BE2C (cell line): ENCODE data around the gene TRAF7.

Experiments
- DNase-seq: peaks from one replicate; pipeline ENCODE4 v3.0.0-alpha.2; 2020
- H3K27me3 ChIP-seq: fragments of 250-450 bp; sonication (Bioruptor Pico); 2 replicates; pipeline ENCODE4 v1.5.1; 2020; ENCODE audit warnings: mild to moderate bottlenecking
- H3K36me3 ChIP-seq: fragments of 250-450 bp; sonication (Bioruptor Pico); 2 replicates; pipeline ENCODE4 v1.5.1; 2020; ENCODE audit warnings: mild to moderate bottlenecking
- H3K4me1 ChIP-seq: fragments of 250-450 bp; sonication (Bioruptor Pico); 2 replicates; pipeline ENCODE4 v1.5.1; 2020
- H3K4me3 ChIP-seq: 2 replicates; pipeline ENCODE4 v1.5.1; 2011; ENCODE audit warnings: low read depth, low read length
- H3K9me3 ChIP-seq: fragments of 250-450 bp; sonication (Bioruptor Pico); 2 replicates; pipeline ENCODE4 v1.5.1; 2020
- CTCF ChIP-seq: IDR thresholded peaks from 2 replicates; pipeline ENCODE4 v1.5.1; 2012; ENCODE audit warnings: mild to moderate bottlenecking, low read depth, low read length

The TRAF7 gene

GRCh38 chr16:2176047-2176446 is 20.5 kb downstream of the TRAF7 start:
- DNase-seq, result no peak
- Histone ChIP-seq H3K4me3 (no peak overlapping the region), H3K27me3 (no peaks in the 10 kb centered on the region), H3K36me3 (peaks cover 66% of the 10 kb centered on the region), H3K9me3 (no peaks in the 10 kb centered on the region), H3K4me1 (no peaks in the 10 kb centered on the region)
- TF ChIP-seq CTCF, result no peak

GRCh38 chr16:2177101-2177500 is 21.5 kb downstream of the TRAF7 start:
- Histone ChIP-seq H3K4me3 (no peak overlapping the region), H3K9me3 (no peaks in the 10 kb centered on the region), H3K4me1 (no peaks in the 10 kb centered on the region), H3K36me3 (peaks cover 57% of the 10 kb centered on the region), H3K27me3 (no peaks in the 10 kb centered on the region)
- TF ChIP-seq CTCF, result no peak
- DNase-seq, result no peak

GRCh38 chr16:2177561-2177960 is 22.0 kb downstream of the TRAF7 start:
- H3K4me3 ChIP-seq, result no peak overlapping the region
- H3K4me1 ChIP-seq, result no peaks in the 10 kb centered on the region
- no peaks in the 10 kb centered on the region for H3K27me3 ChIP-seq
- TF ChIP-seq CTCF, result no peak
- H3K9me3 ChIP-seq, result no peaks in the 10 kb centered on the region
- H3K36me3 ChIP-seq, result peaks cover 59% of the 10 kb centered on the region
- DNase-seq, result no peak

- H3K36me3 ChIP-seq, result peaks cover 51% of the 10 kb centered on the region
- DNase-seq, result peak; percentile 65
Measured at GRCh38 chr16:2178321-2179106, 22.9 kb downstream of the TRAF7 start.

GRCh38 chr16:2179107-2179501 is 23.5 kb downstream of the TRAF7 start:
- Histone ChIP-seq H3K36me3 (peaks cover 48% of the 10 kb centered on the region), H3K27me3 (no peaks in the 10 kb centered on the region), H3K4me1 (no peaks in the 10 kb centered on the region), H3K4me3 (no peak overlapping the region), H3K9me3 (no peaks in the 10 kb centered on the region)
- DNase-seq, result no peak
- TF ChIP-seq CTCF, result no peak

More at GRCh38 chr16:2178321-2179106, 22.9 kb downstream of the TRAF7 start:
- no peak for TF ChIP-seq CTCF
- Histone ChIP-seq H3K4me3 (no peak overlapping the region), H3K9me3 (no peaks in the 10 kb centered on the region), H3K4me1 (no peaks in the 10 kb centered on the region), H3K27me3 (no peaks in the 10 kb centered on the region)

GRCh38 chr16:2179576-2179975 is 24.0 kb downstream of the TRAF7 start:
- peaks cover 43% of the 10 kb centered on the region for H3K36me3 ChIP-seq
- no peak for DNase-seq
- no peaks in the 10 kb centered on the region for H3K27me3 ChIP-seq
- H3K9me3 ChIP-seq, result no peaks in the 10 kb centered on the region
- no peak overlapping the region for H3K4me3 ChIP-seq
- TF ChIP-seq CTCF, result no peak
- H3K4me1 ChIP-seq, result no peaks in the 10 kb centered on the region
